ENCODE results near the gene IFI27L1. TPM values are rescaled to one million over a fixed set of nuclear protein-coding genes. Genes with fewer than 3 reads are reported as not detected.

The IFI27L1 gene
- polyA plus RNA-seq, 1 donor (not counting 4 experiments of a cell fraction or from before 2014, with no cell fraction given), result 17.4 TPM

DNA sequence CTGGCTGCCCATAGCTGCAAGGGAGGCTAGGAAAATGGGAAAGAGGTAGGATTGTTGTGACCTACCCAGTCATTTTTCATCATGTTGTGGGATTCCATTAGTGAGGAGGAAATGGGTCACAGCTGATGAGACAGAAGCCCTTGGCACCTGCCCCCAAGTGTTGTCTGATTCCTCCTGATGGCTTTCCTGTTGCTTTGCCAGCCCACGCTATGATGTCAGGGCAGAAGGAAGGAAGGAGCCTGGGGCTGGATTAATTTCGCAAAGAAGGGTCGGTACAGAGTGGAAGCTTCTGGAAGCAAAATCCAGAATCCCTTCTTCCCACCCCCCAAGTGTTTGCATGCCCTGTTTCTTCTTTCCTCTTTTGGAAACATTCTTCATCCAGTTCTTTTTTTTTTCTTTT is 46.2 kb upstream of the IFI27L1 start:
- Histone ChIP-seq H2AFZ (ENCODE audit: control insufficient read depth, low read length) (no peak overlapping the region), H3K4me2 (ENCODE audit: control insufficient read depth, extremely low read depth, insufficient read depth, low read depth, low read length) (no peak overlapping the region), H3K27me3 (ENCODE audit: control insufficient read depth, extremely low read depth, insufficient read depth, low read length) (no peaks in the 10 kb centered on the region), H4K20me1 (ENCODE audit: control insufficient read depth, extremely low read depth, insufficient read depth, low read length) (no peaks in the 10 kb centered on the region), H3K9ac (ENCODE audit: control insufficient read depth, extremely low read depth, insufficient read depth, low read length) (no peak overlapping the region), H3K4me1 (ENCODE audit: control insufficient read depth, extremely low read depth, insufficient read depth, low read length) (no peaks in the 10 kb centered on the region), H3K27ac (ENCODE audit: control insufficient read depth, insufficient read depth, low read length) (no peak overlapping the region), H3K4me3 (ENCODE audit: control insufficient read depth in 2 of 3, extremely low read depth in 1 of 3, insufficient read depth in 2 of 3, low read depth in 1 of 3, low read length in 3 of 3) (no peak overlapping the region), H3K79me2 (ENCODE audit: control insufficient read depth, insufficient read depth, low read length) (no peaks in the 10 kb centered on the region), H3K9me3 (ENCODE audit: control insufficient read depth, low read depth, low read length) (no peaks in the 10 kb centered on the region), H3K36me3 (ENCODE audit: control insufficient read depth in 2 of 2, extremely low read depth in 1 of 2, insufficient read depth in 2 of 2, low read length in 2 of 2) (peaks cover 0 to 10% of the 10 kb centered on the region in 2 experiments), H3K9me1 (ENCODE audit: control insufficient read depth, extremely low read depth, insufficient read depth, low read length) (no peaks in the 10 kb centered on the region)
- no peak for DNase-seq (ENCODE audit: low read depth, low spot score)
- FAIRE-seq, result no peak
- dilution Hi-C loops (cut with MboI; ENCODE audit: extremely low pct_ligation_motif_present, low sequenced_read_pairs), result no loop called here
- TF ChIP-seq, protein P1, sequence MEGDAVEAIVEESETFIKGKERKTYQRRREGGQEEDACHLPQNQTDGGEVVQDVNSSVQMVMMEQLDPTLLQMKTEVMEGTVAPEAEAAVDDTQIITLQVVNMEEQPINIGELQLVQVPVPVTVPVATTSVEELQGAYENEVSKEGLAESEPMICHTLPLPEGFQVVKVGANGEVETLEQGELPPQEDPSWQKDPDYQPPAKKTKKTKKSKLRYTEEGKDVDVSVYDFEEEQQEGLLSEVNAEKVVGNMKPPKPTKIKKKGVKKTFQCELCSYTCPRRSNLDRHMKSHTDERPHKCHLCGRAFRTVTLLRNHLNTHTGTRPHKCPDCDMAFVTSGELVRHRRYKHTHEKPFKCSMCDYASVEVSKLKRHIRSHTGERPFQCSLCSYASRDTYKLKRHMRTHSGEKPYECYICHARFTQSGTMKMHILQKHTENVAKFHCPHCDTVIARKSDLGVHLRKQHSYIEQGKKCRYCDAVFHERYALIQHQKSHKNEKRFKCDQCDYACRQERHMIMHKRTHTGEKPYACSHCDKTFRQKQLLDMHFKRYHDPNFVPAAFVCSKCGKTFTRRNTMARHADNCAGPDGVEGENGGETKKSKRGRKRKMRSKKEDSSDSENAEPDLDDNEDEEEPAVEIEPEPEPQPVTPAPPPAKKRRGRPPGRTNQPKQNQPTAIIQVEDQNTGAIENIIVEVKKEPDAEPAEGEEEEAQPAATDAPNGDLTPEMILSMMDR (optimal IDR thresholded peaks at IDR 0.05 in 1 of 3, IDR thresholded peaks at IDR 0.05 in 1 of 3, conservative IDR thresholded peaks at IDR 0.05 in 1 of 3; ENCODE audit: extremely low read depth in 1 of 3, insufficient read depth in 2 of 3, low read length in 3 of 3), result no peak
- TF ChIP-seq EZH2 (IDR thresholded peaks at IDR 0.05; ENCODE audit: low read length), result no peak

DNA sequence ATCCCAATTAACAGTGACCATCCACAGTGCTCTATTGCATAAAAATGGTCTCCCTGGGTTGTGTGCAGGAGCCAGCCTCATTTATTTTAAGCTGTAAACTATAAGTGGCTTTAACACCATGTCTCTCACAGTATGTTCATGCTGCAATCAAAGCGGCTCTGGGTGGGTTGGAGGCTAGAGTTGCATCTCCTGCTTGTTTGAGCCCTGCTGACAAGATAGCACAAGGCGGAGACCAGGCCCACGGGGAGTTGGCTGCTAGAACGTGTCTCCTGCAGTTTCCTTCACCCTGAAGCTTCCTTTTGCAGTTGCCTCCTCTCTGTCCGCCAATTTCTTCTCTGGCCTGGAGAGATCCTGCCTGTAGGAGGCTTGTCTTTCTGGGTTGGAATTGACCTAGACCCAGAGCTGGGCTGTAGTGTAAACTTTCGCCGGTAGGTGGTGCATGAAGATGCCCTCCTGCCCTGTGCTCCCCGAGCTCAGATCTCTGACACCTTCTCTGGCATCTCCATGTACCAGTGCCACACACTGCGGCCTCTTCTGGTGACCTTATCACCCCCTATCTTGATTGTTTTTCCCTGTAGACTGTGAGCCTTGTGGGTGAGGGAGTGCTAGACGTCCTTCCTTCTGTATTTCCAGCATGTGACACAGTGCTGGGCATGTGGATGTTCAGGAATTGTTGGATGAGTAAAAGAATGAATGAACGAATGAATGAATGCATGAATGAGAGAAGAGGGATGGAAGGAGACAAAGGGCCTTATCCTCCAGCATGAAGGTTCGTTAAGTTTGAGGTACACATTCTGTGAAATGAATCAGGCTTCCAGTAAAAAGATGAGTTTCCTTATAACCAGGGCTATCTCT is 44.6 kb upstream of the IFI27L1 start:
- Histone ChIP-seq H3K79me2 (ENCODE audit: control insufficient read depth, insufficient read depth, low read length) (no peaks in the 10 kb centered on the region), H3K9me1 (ENCODE audit: control insufficient read depth, extremely low read depth, insufficient read depth, low read length) (no peaks in the 10 kb centered on the region), H3K9me3 (ENCODE audit: control insufficient read depth, low read depth, low read length) (no peaks in the 10 kb centered on the region), H3K36me3 (ENCODE audit: control insufficient read depth in 2 of 2, extremely low read depth in 1 of 2, insufficient read depth in 2 of 2, low read length in 2 of 2) (peaks cover 0 to 11% of the 10 kb centered on the region in 2 experiments), H3K27ac (ENCODE audit: control insufficient read depth, insufficient read depth, low read length) (no peak overlapping the region), H2AFZ (ENCODE audit: control insufficient read depth, low read length) (no peak overlapping the region), H4K20me1 (ENCODE audit: control insufficient read depth, extremely low read depth, insufficient read depth, low read length) (no peaks in the 10 kb centered on the region), H3K9ac (ENCODE audit: control insufficient read depth, extremely low read depth, insufficient read depth, low read length) (no peak overlapping the region), H3K27me3 (ENCODE audit: control insufficient read depth, extremely low read depth, insufficient read depth, low read length) (no peaks in the 10 kb centered on the region), H3K4me1 (ENCODE audit: control insufficient read depth, extremely low read depth, insufficient read depth, low read length) (no peaks in the 10 kb centered on the region), H3K4me3 (ENCODE audit: control insufficient read depth in 2 of 3, extremely low read depth in 1 of 3, insufficient read depth in 2 of 3, low read depth in 1 of 3, low read length in 3 of 3) (no peak overlapping the region), H3K4me2 (ENCODE audit: control insufficient read depth, extremely low read depth, insufficient read depth, low read depth, low read length) (no peak overlapping the region)
- DNase-seq (ENCODE audit: low read depth, low spot score) (peak; percentile 32), FAIRE-seq (peak; percentile 93)
- dilution Hi-C loops (cut with MboI; ENCODE audit: extremely low pct_ligation_motif_present, low sequenced_read_pairs), result no loop called here
- TF ChIP-seq, protein P1 (optimal IDR thresholded peaks at IDR 0.05 in 1 of 3, IDR thresholded peaks at IDR 0.05 in 1 of 3, conservative IDR thresholded peaks at IDR 0.05 in 1 of 3; ENCODE audit: extremely low read depth in 1 of 3, insufficient read depth in 2 of 3, low read length in 3 of 3), result peak; percentile 84 to 95 (median 86)
- TF ChIP-seq EZH2 (IDR thresholded peaks at IDR 0.05; ENCODE audit: low read length), result no peak

Data from keratinocyte (primary cell).